CD4-positive, alpha-beta T cell treated with Interleukin-4 for 4 hours (primary cell): ENCODE results near the gene MAP4K1.

ENCODE experiments used
- DNase-seq: peaks from one replicate; pipeline ENCODE4 v3.0.0-alpha.2; 2020

MAP4K1 gene

DNA sequence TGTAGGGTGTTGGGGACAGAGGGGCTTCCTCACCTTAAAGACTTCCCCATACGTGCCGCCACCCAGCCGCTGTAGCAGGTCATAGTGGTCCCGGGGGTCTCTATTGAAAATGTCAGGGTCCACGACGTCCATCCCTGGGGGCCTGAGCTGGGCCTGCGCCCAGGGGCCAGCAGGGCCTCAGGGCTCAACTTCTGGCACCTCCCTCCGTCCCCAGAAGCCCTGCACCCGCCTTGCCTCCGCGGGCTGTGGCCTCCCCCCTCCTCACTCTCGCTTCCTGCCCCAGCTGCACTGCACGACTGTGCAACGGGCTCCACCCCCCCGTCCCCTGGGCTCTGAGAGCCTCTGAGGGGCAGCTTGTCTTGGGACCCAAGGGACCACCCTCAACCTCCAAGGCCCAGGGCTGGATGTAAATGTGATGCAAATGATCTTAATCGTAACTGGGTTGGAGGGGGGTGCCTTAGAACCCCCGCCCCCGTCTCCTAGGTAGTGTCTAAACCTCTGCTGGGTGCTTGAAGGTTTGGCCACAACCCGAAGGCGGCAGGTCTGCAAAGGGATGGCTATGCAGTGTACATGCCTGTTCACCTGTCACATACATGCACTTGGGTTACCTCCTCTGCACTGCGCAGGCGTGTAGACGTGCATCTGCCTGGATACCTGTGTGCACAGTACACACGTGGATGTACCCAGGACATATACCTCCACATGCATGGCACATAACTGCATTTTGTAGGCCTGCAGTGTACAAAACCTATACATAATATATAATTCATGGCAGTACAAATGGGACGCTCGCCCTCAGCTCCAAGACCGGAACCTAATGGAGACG, at the start of gene MAP4K1:
TSS of gene MAP4K1 (minus strand) at position 190 of the 826 bp plus-strand sequence. CDS start at position 132, 58 bp downstream.
- DNase-seq = peak; percentile 67

DNA sequence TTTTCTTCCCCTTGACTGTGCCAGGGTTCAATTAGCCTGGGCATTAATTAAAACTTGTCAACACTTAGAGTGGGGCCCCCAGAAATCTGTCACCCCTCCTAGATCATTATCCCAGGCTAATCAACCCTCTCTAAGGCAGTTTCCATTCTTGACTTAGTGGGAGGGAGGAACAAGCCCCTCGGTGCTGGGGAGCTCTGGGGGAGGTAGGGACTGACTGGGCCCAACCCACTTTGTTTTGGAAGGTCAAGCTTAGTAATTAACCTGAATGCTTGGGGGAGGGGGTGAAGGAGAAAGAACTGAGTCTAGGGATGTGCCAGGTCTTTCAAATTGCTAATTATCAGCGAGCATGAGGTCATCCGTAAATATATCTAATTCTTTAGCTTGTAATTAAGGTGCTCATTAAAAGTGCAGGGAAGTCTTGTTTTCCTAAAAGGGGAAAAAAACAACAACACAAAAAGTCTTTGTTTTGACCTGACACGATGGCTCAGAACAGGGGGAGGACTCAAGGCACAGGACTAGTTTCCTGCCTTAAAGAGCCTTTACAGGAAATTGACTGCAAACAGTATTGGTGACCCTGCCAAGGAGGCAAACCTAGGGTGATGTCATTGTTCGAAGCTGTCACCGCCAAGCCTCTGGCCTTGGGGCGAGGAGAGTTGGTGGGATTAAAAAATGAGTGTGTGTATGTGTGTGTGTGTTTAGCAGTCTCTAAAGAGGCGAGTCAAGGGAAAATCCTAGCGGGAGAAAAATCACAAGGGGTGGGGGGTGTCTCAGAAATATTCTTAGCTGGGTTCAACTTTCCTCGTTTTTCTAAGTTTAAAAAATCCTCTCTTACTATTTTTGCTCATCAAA, 49.1 kb upstream of the MAP4K1 start:
- peak; percentile 63 for DNase-seq

DNA sequence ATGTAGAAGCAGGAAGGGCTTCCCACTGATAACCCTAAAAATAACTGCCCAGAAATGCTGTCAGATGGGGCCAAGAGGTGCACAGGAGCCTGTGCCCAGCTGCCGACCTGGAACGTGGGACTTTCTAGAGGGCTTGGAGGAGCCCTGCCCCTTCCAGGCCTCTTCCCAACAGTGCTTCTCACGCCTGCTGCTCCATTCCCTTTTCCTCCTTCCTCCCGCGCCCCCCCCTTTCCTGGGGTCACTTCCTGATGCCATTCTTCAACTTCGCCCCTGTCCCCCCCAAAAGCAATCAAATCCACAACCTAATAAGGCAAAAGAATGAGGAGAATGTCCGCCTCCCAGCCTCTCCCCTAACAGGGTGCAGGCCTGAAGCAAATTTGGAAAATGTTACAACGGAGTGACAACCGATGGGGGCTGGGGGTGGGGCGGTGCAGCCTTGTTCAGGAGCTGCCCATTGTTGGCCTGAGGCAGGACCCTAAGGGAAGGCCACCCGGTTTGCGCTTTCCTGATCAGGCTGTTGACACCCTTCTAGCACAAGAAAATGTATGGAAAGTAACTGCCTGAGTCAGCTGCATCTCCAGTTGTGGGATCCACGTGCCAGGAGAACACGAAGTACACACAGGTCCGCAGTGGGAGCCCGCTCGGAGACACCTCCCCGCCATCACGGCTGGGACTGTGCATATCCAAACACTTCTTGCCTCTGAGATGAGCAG, 48.4 kb upstream of the MAP4K1 start:
- DNase-seq = no peak

DNA sequence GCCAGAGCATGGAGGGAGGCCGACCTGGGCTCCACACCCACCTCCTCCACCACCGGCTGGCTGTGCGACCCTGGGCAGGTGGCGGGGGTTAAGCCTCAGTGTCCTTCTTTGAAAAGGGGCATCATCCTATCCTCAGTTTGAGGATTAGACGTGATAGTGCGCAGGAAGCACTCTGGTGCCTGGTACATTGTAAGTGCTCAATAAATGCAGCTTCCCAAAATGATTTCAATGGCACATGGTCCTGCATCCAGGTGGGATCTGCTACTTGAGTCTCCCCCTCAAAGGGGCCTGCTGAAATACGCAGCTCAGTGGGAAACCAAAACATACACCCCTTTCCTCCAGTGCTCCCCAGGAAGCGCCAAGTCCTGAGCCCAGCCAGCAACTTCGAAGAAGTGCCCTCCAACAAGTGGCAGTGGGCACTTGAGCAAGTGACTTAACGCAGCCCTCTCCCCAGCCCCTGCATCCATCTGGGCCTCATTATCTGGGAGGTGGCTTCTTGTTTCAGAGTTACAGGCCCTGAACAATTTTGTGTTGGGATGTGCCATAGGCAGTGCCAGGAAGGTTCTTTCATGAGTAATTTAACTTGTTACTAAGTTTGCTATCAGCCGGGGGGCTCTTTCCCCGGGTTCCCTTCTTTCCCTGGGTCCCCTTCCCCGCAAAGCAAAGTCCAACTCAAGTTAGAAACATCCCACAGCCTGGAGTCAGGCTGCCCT, 47.6 kb upstream of the MAP4K1 start:
- no peak for DNase-seq

DNA sequence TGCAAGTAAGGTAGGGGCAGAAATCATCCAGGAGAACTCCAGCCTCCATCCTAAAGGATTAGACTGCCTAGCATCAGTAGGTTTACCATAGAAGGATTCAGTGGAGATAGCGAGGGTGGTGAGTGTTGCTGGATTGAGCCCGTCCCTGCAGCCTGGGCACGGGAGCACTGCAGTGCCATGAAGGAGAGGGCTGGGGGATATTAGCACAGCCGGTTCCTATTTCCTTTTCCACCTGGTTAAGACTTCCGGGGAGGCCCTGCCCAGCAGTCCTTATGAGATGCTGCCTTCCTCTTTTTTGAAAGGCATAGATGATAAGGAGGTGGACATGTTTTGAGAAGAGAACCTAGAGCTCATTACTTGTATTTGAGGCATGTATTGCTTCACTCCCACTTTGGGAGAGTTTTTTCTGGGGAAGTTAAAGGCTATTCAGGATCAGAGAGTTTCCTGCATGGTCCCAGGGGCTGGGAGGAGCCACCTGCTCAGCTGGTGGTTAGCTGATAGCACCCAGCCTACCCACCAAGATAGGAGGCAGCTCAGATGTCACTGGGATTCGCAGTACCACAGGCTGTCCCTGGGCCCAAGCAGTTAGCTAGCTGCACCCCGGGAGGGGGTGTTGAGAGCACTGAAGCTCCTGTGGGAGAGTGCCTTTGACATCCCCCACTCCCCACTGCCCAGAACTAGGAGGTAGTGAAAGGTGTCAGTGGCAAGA, 46.9 kb upstream of the MAP4K1 start:
- DNase-seq = no peak

DNA sequence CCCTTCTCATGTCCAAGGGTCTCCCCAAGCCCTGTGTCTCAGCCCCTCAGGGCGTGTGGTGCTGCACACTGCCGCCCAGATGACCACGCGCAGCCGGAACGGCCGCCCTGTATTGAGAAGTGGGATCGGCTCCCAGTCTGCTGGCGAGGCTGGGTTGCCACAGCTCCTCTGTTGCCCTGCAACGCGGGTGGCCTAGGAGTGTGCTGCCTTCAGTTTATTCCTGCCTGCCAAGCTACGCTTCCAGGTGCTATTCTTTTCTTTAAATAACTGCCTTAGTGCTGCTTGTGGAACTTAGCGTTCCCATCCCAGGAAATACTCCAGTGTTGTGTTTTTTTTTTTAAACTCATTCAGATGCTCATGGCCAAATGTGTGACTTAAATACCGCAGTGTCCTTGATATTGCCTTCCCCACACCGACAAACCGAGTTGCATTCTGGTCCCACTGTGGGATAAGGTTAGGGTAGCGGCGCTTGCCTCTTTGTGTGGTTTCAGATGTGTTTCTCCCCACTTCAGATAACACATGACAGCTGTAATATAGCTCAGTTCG, 46.3 kb upstream of the MAP4K1 start:
- no peak for DNase-seq

DNA sequence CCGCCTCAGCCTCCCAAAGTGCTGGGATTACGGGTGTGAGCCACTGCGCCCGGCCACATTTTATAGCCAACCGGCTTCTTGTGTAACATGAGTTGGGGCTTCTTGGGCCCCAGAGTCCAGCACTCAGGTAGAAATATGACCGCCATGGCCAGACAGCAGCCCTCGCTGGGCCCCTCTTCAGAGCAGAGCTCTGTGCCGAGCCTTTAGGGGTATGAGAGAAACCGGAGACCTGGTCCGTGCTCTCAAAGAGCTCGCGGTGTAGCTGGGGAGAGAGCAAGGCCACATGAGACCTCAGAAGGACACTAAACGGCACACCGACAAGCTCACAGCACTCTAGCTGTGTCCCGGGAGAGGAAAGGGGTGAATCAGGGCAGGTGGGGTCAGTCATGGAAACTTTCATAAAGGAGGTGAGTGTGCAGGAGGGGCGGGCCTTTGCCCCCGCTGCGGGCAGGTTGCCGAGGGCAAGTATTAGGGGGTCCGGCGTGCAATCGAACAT, 45.5 kb upstream of the MAP4K1 start:
- no peak for DNase-seq

DNA sequence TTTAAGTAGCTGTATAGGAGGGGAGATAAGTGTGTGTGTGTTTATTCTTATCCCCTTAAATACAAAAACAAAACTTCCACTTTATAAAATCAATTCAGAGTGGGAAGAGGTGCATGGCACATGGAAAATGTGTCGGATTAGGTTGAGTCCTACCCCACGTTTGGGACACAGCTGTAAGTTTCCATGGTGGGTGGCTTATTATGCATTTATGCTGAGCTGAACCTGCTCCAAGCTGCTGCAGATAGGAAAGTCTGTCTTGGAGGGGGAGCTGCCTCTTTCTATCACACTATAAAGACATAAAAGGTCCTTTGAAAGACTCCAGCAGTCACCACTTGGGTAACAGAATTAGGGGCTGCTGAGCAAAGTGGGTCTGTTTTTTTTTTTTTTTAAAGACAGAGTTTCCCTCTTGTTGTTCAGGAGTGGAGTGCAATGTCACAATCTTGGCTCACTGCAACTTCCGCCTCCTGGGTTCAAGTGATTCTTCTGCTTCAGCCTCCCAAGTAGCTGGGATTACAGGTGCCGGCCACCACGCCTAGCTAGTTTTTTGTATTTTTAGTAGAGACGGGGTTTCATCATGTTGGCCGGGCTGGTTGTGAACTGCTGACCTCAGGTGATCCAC, 44.9 kb upstream of the MAP4K1 start:
- DNase-seq = no peak

DNA sequence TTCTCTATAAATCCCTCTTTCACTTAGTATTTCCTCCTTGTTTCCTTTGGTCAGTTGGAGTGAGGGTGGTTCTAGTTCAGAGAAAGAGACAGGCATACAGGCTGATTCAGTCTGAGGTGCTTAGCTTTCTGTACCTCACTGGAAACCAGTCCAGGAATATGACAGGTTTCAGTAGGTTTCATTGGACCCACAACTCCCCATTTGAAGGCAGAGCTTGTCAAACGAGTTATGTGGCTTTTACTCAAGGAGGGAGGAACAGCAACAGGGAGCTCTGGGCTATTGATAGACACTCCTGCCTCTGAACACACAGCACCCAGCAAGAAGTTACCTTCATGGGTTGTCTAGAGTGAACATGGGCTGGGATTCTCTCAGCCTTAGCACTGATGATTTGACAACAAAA, 44.2 kb upstream of the MAP4K1 start:
- DNase-seq = no peak

DNA sequence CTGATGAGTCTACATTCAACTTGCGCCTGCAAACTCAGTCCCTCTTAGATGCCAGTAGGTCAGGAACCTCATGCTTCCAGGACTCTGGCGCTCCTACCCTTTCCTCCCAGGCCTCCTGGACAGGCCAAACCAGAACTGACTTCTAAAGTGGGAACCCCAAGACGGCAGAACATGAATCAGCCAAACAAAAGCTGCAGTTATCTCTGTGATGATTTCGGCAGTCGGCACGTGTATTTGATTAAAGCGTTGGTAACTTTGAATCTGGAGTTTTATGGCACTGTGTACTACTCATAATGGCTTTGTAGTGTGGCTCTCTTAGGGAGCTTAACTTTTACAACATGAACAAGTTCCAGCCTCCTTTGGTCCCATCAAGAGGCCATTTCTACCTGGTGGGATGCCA, 43.4 kb upstream of the MAP4K1 start:
- DNase-seq = no peak

DNA sequence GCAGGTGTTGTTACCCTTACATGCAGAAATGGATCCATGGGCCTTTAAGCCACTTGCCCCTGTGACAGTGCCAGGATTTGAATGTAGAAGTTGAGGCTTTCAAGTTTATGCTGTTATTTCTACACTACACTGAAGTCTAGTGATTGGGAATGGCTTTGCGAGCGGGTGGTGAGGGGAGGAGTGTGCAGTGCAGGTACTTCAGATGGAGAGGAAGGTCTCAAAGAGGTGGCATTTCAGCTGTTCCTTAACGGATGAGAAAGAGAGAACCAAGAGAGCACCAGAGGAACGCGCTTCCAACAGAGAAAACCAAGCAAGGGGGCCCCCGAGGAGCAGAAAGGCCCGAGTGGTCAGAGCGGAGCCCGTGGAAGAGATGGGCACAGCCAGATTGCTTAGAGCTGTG, 43.0 kb upstream of the MAP4K1 start:
- no peak for DNase-seq

DNA sequence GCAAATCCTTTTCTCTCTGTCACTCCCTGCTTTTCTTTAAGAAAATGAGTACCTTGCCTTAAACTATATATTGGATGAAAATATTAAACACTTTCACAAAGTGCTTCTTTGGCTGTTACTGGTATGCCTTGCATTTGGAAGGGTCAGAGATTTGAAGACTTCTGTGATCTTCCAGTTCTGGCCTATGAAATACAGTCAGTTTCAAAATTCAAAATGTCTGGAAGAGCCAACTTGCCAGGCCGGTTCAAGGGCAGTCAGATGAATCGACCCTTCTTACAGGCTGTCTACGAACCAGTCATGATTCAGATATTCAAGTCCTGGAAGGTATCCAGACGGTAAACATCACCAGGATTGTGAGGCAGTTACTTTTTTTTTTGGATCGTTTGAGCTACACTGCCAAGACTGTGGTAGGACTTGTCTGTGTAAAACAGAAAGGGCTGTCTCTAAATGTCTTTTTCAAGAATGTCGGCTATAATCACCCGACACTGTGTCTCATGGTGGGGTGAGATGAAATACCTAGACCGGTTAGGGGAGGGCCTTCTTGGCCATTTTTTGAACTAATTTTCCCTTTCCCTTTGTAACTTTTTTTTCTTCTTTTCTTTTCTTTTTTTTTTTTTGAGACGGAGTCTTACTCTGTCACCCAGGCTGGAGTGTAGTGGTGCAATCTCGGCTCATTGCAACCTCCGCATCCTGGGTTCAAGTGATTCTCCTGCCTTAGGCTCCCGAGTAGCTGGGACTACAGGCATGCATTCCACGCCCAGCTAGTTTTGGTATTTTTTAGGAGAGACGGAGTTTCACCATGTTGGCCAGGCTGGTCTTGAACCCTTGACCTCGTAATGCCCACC, 40.9 kb upstream of the MAP4K1 start:
- no peak for DNase-seq

DNA sequence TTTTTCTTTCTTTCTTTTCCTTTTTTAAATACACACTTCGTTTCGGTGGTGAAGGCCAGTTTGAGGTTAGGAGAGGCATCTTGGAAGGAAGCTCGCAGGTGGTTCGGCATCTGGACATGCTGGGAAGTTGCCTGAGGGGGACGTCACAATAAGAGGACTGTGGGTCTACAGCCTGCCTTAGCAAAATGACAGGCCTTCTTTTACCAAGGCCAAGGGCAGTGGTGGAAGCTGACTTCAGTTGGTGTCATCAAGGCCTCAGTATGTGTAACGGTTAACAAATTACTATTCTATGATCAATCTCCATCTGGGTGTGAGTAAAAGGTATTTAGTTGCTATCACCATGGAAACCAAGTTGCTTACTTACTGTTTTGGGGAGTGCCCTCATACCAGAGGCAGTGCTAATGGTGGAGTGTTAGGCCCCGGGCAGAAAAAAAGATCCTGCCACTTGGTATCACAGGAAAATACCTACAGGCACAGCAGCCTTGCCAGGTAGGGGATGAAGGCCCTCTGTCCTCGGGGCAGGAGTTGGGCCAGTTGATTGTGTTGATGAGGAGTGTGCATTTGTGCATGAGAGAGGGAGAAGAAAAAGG, 40.0 kb upstream of the MAP4K1 start:
- DNase-seq = peak; percentile 83

DNA sequence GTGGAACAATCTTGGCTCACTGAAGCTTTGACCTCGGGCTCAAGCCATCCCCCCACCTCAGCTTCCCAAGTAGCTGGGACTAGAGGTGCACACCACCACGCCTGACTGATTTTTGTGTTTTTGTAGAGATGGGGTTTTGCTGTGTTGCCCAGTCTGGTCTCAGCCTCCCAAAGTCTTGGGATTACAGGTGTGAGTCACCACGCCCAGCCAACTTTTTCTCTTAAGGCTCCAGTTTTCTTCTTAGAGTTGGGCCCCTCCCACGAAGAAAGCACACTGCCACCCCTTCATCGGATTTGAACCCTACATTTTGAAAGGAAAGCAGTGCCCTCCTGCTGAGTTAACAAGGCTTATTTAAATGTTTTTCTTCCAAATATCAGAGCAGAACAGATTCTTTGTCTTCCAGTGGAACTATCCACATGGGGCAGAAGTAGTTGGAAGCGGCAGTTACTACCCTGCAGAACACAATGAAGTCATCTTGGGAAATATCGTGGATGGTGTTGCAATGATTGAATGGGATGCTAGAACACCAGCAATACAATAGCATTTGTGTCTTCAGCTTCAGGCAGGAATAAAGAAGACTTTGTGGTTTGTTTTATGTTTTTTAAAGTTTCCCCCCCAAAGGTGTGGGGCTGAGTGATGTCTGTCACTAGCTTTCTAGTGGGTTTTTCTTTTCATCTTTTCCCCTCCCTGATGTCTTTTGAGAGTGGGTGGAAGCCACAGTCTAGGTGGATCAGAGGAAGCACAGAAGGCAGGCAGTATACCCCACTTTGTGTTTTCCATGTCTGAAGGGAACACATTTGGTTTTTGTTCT, 38.6 kb upstream of the MAP4K1 start:
- peak; percentile 77 for DNase-seq

DNA sequence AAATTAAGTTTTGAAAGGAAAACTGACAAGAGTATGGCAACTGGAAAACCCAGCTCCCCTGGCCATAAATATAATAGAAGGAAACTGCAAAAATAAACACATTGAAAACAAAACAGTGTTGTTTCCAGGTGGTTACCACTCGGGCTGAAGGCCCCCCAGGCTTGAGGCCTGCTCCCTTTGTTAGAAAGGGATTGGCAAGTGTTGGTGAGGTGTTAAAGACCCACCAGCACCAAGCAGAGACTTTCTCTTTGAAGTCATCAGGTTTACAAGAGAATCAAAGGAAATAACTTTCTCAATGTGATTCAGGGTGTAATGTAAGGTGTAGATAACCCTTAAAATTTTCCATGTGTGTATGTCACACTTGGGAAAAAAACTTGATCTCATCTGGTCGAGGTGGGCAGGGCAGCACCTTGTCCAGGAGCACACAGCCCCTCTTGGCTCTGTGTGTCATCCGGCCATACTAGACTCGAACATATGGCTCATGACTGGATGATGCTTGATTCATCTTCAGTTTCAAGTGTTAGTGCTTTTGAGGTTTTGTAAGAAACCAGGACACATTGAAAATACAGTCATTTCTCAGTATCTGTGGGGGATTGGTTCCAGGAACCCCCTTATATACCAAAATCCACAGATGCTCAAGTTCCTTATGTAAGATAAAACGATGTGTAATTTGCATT, 37.5 kb upstream of the MAP4K1 start:
- peak; percentile 40 for DNase-seq

DNA sequence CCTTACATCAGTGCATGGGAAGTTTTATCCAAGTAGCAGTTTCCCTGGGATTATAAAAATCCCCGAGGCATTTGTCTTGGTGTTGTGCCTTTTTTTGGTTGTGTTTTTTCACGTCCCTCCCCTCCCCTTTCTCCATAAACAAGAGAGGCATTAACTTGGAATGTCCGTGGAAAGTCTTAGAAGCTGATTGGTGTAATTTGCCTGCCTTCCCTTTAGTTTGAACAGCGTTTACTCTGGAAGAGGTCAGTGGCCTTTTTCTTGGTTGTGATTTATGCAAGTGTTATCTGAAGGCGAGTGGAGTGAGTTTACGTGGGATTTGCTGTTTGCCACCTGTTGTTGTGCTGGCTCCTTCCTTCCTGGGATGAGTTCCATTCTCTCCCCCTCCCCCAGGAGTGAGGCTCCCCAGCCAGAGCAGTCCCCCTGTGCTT, 36.9 kb upstream of the MAP4K1 start:
- no peak for DNase-seq

DNA sequence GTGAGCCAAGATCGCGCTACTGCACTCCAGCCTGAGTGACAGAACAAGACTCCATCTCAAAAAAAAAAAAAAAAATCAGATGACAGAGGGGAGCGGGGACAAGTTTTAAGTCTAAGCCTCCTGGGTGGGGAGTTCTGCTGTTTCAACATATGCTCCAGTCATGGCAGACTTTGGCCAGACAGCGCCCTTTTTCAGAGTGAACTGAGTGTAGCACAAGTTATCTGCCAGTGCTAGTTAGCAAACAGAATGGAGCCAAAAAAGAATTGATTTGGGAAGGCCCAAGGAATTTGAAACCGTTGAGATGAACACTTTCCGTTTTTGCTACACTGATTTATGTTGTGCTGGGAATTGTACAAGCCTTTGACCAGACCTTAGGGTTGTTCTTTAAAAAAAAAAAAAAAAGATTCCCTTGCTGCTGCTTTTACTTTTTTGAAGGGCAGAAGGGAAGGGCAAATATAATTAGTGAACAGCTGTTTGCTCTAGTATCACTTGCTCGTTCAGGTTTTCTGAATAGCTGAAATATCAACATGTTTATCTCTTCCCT, 35.3 kb upstream of the MAP4K1 start:
- no peak for DNase-seq
